SK-N-SH (cell line): ENCODE results near the gene MYLK.

Source experiments
- EP300 ChIP-seq, 2 experiments: IDR thresholded peaks; 2 replicates each; pipeline versions ENCODE4 v1.4.0 to v1.6.1; 2012; ENCODE audit warnings: borderline replicate concordance in 1 of 2, low read depth in 1 of 2, low read length in 1 of 2
- EZH2phosphoT487 ChIP-seq: fragments of 200-600 bp; sonication (generic); IDR thresholded peaks from 2 replicates; pipeline ENCODE4 v1.6.1; 2017; ENCODE audit warnings: low read depth, mixed run types, mild to moderate bottlenecking, antibody characterized with exemption, moderate library complexity, borderline replicate concordance
- GATA2 ChIP-seq: sonication (generic); formaldehyde crosslinking; IDR thresholded peaks from 2 replicates; pipeline ENCODE4 v1.5.0; 2020; ENCODE audit warnings: mild to moderate bottlenecking, missing genetic modification reagents
- JUND ChIP-seq: IDR thresholded peaks from 2 replicates; pipeline ENCODE4 v1.4.0; 2012
- NRF1 ChIP-seq: IDR thresholded peaks from 2 replicates; pipeline ENCODE4 v1.6.1; 2012; ENCODE audit warnings: low read depth, mild to moderate bottlenecking, low read length
- POLR2AphosphoS5 ChIP-seq: IDR thresholded peaks from 2 replicates; pipeline ENCODE4 v1.6.1; 2012; ENCODE audit warnings: low read depth, low read length
- RCOR1 ChIP-seq: fragments of 150-350 bp; IDR thresholded peaks from 2 replicates; pipeline ENCODE4 v1.6.1; 2017; ENCODE audit warnings: antibody characterized with exemption, low read length
- TAF1 ChIP-seq: IDR thresholded peaks from 2 replicates; pipeline ENCODE4 v1.6.1; 2012; ENCODE audit warnings: low read depth, mild to moderate bottlenecking, low read length, moderate library complexity, borderline replicate concordance
- YY1 ChIP-seq: IDR thresholded peaks from 2 replicates; pipeline ENCODE4 v1.4.0; 2012; ENCODE audit warnings: low read depth, mild to moderate bottlenecking
- TF ChIP-seq, protein P1 (sequence below): fragments of 200-600 bp; sonication (generic); IDR thresholded peaks from 2 replicates; pipeline ENCODE4 v1.6.1; 2017; ENCODE audit warnings: antibody characterized with exemption, mild to moderate bottlenecking, moderate library complexity
- TF ChIP-seq, protein P2 (sequence below): IDR thresholded peaks from 2 replicates; pipeline ENCODE4 v1.6.1; 2012; ENCODE audit warnings: mild to moderate bottlenecking, low read depth, low read length, moderate library complexity
- TF ChIP-seq, protein P3 (sequence below): IDR thresholded peaks from 2 replicates; pipeline ENCODE4 v1.4.0; 2012; ENCODE audit warnings: low read depth
- TF ChIP-seq, protein P4 (sequence below): IDR thresholded peaks from 2 replicates; pipeline ENCODE4 v1.4.0; 2012; ENCODE audit warnings: low read depth, borderline replicate concordance
- TF ChIP-seq, protein P5 (sequence below): fragments of 150-350 bp; IDR thresholded peaks from 2 replicates; pipeline ENCODE4 v1.6.1; 2016; ENCODE audit warnings: mild to moderate bottlenecking, low read depth, low read length

DNA sequence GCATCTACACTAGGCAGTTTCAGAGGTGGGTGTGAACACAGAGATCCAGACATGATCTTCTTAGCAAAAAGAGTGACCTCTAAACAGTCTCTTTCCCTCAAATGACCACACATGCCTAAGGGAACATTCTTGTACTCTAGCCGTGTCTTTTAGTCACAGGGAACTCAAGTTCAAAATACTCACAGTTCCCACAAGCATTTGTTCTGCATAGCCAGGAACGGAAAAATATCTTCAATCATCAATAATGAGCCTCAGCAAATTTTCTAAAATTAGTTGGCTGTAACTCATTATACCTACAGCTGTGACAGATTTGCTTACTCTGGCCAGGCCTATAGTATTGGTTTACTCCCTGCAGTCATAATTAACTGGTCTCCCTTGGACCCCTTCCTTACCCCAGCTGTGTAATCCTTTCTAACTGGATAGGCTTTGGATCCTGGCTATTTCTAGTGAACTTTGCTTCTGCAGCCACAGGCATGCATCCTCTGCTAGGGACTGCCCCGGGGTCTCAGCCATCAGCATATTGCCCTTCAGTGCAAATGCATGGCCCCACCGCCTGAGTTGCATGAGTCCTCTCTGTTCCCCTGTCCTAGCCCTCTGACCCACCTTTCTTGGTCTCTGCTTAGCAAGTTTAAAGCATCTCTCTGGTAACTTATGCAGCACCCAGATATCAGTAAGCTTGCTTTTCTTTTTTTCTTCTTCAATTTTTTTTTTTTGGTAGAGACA is 243.2 kb downstream of the MYLK start:
- TF ChIP-seq, protein P1, sequence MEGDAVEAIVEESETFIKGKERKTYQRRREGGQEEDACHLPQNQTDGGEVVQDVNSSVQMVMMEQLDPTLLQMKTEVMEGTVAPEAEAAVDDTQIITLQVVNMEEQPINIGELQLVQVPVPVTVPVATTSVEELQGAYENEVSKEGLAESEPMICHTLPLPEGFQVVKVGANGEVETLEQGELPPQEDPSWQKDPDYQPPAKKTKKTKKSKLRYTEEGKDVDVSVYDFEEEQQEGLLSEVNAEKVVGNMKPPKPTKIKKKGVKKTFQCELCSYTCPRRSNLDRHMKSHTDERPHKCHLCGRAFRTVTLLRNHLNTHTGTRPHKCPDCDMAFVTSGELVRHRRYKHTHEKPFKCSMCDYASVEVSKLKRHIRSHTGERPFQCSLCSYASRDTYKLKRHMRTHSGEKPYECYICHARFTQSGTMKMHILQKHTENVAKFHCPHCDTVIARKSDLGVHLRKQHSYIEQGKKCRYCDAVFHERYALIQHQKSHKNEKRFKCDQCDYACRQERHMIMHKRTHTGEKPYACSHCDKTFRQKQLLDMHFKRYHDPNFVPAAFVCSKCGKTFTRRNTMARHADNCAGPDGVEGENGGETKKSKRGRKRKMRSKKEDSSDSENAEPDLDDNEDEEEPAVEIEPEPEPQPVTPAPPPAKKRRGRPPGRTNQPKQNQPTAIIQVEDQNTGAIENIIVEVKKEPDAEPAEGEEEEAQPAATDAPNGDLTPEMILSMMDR: no peak
- TF ChIP-seq, protein P2, sequence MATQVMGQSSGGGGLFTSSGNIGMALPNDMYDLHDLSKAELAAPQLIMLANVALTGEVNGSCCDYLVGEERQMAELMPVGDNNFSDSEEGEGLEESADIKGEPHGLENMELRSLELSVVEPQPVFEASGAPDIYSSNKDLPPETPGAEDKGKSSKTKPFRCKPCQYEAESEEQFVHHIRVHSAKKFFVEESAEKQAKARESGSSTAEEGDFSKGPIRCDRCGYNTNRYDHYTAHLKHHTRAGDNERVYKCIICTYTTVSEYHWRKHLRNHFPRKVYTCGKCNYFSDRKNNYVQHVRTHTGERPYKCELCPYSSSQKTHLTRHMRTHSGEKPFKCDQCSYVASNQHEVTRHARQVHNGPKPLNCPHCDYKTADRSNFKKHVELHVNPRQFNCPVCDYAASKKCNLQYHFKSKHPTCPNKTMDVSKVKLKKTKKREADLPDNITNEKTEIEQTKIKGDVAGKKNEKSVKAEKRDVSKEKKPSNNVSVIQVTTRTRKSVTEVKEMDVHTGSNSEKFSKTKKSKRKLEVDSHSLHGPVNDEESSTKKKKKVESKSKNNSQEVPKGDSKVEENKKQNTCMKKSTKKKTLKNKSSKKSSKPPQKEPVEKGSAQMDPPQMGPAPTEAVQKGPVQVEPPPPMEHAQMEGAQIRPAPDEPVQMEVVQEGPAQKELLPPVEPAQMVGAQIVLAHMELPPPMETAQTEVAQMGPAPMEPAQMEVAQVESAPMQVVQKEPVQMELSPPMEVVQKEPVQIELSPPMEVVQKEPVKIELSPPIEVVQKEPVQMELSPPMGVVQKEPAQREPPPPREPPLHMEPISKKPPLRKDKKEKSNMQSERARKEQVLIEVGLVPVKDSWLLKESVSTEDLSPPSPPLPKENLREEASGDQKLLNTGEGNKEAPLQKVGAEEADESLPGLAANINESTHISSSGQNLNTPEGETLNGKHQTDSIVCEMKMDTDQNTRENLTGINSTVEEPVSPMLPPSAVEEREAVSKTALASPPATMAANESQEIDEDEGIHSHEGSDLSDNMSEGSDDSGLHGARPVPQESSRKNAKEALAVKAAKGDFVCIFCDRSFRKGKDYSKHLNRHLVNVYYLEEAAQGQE: no peak
- no peak for TF ChIP-seq POLR2AphosphoS5
- TF ChIP-seq EZH2phosphoT487: no peak
- TF ChIP-seq EP300 (IDR thresholded peaks at IDR 0.05; ENCODE audit: borderline replicate concordance in 1 of 2, low read depth in 1 of 2, low read length in 1 of 2): no peak
- TF ChIP-seq, protein P3, sequence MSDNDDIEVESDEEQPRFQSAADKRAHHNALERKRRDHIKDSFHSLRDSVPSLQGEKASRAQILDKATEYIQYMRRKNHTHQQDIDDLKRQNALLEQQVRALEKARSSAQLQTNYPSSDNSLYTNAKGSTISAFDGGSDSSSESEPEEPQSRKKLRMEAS: no peak
- TF ChIP-seq RCOR1: no peak
- no peak for TF ChIP-seq YY1
- no peak for TF ChIP-seq NRF1
- no peak for TF ChIP-seq GATA2
- TF ChIP-seq TAF1: no peak
- TF ChIP-seq, protein P4, sequence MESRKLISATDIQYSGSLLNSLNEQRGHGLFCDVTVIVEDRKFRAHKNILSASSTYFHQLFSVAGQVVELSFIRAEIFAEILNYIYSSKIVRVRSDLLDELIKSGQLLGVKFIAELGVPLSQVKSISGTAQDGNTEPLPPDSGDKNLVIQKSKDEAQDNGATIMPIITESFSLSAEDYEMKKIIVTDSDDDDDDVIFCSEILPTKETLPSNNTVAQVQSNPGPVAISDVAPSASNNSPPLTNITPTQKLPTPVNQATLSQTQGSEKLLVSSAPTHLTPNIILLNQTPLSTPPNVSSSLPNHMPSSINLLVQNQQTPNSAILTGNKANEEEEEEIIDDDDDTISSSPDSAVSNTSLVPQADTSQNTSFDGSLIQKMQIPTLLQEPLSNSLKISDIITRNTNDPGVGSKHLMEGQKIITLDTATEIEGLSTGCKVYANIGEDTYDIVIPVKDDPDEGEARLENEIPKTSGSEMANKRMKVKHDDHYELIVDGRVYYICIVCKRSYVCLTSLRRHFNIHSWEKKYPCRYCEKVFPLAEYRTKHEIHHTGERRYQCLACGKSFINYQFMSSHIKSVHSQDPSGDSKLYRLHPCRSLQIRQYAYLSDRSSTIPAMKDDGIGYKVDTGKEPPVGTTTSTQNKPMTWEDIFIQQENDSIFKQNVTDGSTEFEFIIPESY: no peak
- TF ChIP-seq JUND: no peak
- TF ChIP-seq, protein P5, sequence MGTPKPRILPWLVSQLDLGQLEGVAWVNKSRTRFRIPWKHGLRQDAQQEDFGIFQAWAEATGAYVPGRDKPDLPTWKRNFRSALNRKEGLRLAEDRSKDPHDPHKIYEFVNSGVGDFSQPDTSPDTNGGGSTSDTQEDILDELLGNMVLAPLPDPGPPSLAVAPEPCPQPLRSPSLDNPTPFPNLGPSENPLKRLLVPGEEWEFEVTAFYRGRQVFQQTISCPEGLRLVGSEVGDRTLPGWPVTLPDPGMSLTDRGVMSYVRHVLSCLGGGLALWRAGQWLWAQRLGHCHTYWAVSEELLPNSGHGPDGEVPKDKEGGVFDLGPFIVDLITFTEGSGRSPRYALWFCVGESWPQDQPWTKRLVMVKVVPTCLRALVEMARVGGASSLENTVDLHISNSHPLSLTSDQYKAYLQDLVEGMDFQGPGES: no peak
